DMS53 treated with DMSO at 0.1 percent for 48 hours (cell line): ENCODE measurements around the gene GDPD4.

Experiments
- DNase-seq: peaks from one replicate; lab custom pipeline; 2025; ENCODE audit not compliant: unreplicated experiment; lab: John Stamatoyannopoulos, UW

GDPD4 gene

DNA sequence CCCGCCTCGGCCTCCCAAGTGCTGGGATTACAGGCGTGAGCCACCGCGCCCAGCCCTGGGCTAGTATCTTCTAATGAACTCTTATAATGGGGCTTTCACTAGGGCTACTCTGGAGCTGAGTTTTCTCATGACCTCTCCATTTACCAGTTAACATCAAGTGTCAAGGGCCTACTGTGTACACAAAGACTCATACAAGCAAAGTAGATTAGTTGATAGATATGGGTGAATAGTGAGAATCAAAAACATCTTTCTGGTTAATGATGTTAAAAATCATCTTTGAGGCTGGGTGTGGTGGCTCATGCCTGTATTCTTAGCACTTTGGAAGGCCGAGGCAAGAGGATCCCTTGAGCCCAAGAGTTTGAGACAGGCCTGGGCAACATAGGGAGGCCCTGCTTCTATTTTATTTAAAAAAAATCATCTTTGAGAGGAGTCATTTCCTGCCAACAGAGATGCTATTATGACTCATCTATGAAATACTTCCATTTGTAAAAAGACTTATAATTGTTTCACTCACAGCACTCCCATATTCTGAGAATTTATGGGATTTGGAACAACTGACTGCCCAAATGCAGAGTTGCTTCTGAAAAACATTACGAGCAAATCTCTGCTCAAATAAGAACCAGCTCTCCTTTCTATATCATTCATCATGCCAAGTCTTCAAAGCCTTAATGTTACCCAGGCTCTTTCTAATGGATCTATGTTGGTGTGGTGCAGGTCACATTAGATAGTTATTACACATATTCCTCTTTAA lies 57.0 kb downstream of the GDPD4 start:
- DNase-seq = peak; percentile 90

DNA sequence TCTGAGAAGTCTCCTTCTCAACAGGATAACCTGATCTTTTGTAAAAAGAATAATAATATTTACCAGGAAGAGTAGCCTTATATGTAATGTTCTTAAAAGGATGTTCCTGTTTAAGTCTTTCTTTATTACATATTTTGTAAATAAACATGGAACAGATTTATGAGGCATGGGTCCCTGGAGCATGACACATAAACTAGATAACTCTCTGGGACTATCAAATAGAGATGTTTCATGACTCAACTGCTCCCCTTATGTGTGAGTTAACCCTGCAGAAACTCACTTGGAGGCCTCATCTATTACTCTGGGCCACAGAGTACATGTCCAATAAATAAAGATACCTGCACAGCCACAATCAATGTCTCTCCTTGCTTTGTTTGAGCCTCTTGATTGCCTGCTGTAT lies 64.6 kb downstream of the GDPD4 start:
- DNase-seq = no peak

DNA sequence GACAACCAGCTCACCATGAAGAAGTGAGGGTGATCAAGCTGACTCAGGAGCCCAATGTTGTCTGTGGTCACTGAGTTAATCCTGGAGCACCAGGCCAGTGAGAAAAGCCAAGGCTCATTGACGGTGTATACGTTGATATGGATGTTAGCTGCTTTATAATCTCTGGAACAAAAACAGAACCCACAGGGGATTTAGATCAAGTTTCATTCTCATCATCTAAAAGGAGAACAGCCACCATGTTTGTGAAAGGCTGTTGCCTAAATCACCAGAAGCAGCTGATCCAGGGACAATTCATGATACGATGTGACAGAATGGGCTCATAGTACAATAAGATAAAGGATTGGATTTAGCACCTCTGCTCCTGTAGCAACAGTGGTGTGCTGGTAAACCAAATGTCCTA lies 68.5 kb downstream of the GDPD4 start:
- DNase-seq = no peak

DNA sequence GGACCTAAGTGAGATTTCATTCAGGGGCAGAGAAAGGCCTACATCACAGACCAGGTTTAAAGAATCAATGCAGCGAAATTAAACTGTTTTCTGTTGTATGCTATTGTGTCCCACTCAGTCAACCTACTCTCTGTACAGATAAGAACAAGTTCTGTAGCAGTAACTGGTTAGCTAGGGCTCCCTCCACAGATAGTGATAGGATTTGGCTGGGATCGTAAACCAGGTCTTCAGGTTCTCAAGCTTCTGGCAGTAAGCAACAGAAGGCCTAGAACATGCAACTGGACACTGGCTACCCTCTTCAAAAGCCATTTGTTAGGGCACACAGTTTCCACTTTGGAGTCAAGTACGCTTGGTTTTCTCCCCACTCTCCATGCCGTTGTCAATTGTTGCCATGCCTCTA lies 69.2 kb downstream of the GDPD4 start:
- no peak for DNase-seq

DNA sequence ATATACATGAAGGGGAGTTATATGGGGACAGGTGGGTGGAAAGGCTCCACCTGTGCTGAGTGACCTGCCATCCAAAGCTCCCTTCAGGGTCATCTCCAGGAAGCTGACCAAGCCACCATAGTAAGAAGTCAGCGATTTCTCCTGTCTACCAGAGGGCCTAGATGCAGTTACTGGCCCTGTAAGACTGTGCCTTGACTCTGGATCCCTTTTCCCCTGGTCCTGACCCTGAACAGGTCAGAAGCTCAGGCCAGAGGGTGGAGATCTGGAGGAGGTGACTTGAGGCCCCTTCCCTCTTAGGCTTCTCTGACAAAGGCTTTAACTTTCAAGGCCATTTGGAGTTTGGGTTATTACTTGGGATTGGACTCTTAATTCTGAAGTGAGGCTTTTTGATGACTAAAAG lies 69.7 kb downstream of the GDPD4 start:
- no peak for DNase-seq

DNA sequence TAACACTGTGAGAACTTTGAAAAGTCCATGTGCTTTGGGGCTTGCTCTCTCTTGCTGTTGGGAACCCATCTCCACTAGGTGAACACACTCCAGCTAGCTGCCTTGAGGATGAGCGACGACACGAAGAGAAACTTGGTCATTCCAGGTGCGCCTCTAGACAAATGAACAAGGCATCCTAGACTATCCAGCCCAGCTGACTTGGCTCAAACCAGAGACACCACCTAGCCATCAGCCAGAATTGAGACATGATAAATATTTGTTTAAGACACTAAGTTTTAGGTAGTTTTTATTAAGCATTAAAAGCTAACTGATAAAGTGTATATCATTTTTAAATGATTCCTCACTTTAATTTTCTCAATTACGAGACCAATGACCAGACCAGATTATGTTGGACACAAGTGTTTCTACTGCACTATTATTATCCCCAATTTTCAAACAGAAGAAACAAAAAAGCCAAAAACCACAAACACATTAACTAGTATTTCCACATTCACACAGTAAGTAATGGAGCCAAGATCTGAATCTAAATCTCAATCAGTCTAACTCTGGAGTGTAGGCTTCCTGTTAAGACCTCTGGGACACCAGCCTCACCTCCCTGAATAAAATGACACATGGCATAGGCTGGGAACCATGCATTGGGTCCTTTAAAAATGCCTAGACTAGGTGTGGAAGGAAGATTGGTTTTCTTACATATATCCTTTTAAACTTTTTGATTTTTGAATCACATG lies 70.4 kb downstream of the GDPD4 start:
- DNase-seq = no peak

DNA sequence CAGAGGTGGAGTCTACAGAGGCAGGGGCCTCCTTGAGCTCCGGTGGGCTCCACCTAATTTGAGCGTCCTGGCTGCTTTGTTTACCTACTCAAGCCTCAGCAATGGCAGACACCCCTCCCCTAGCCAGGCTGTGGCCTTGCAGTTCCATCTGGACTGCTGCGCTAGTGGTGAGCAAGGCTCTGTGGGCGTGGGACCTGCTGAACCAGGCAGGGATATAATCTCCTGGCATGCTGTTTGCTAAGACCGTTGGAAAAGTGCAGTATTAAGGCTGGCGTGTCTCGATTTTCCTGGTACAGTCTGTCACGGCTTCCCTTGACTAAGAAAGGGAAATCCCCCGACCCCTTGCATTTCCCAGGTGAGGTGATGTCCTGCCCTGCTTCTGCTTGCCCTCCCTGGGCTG lies 77.7 kb downstream of the GDPD4 start:
- no peak for DNase-seq

DNA sequence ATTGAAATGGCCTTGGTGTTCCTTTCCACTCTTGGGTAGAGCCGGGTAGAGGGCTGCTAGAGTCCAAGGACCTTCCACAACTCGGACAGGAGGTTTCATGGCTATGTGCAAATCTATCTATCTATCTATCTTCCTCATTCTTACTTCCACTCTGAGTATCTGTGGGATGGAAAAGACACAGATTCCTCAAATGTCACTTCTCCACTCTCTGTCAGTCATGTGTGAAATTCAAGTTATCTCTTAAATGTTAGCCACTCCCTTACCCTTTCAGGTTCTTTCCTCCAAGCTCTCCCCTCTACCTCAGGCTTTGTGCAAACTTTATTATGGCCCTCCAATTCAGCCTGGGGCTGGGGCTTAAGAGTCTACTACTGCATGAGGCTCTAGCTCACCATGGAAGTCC lies 84.3 kb downstream of the GDPD4 start:
- no peak for DNase-seq

DNA sequence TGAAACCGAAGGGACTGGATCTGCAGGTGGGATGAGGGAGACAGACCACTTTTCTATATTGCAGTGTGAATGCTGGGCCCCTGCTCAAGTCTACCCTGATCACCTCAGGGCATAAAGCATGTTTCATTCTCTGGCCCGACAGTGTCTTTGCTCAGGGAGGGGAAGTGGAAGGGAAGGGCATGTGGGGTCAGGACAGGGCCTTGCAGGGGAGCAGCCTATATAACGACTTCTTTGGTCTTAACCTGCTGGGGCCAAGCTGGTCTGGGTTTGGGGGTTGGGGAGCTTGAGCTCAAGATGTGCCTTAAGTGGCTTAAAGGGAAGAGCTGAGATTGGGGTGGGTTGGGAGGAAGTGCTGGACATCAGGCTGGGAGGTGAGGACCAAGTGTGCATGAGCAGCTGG lies 86.4 kb downstream of the GDPD4 start:
- no peak for DNase-seq

DNA sequence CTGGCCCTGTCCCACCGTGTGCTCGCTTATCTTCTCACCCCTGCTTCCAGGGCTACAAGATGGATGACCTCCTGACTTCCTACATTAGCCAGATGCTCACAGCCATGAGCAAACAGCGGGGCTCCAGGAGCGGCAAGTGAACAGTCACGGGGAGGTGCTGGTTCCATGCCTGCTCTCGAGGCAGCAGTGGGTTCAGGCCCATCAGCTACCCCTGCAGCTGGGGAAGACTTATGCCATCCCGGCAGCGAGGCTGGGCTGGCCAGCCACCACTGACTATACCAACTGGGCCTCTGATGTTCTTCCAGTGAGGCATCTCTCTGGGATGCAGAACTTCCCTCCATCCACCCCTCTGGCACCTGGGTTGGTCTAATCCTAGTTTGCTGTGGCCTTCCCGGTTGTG lies 86.9 kb downstream of the GDPD4 start:
- no peak for DNase-seq

DNA sequence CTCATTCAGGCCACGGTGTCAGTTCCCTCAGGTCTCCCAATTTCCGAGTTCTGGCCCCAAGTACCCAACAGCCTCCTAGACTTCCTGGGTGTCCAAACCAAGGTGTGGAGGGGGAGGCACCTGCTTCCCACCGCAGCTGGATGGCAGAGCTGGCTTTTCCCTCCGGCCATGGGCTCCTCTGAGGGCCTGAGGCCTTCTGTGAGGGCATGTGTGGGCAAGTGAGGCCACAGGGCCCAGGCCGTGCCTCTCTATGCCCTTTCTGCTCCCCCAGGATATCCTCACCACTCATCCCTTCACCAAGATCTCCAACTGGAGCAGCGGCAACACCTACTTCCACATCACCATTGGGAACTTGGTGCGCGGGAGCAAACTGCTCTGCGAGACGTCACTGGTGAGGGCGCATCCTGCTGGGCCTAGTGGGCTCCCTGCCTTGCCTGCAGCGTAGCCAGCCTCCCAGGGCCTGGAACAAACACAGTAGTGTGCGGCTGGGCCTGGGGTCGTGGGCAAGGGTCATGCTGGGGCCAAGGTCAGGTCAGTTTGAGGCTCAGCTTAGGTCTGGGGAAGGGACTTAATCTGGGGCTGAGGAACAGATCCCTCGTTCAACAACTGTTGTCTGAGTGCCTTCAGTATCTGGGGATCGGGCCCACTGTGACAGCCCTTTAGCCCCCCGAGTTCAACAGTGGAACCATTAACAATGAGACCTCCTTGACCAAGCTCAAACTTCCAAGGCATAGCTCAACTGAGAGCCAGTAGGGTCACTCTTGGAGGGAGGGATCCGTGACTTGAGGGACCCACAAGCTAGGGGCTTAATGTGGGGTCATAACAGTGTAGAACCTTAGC lies 87.7 kb downstream of the GDPD4 start:
- no peak for DNase-seq

DNA sequence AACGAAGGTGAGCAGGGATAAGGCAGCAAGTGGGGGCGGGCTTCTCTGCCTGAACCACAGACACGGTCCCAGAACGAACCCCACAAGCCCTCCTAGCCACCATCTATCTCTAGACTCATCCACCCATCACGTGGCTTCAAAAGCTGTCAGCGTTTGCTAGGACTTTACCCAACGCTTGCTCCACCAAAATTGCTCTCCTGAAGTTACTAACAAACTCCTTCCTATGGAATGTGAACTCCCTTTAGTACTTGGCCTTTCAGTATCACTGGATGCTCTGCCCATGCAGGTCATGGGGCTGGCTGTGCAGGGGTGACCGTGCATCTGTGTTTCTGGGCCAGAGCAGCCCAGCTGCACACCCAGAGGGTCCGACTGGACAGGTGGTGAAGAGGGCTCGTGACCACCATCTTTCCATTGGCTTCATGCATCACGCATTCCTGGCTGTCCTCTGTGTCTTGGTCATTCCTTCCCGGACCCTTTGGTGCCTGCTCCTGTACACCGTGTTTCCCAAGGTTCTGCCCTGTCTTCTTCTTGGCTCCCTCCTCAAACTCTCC lies 88.4 kb downstream of the GDPD4 start:
- no peak for DNase-seq

DNA sequence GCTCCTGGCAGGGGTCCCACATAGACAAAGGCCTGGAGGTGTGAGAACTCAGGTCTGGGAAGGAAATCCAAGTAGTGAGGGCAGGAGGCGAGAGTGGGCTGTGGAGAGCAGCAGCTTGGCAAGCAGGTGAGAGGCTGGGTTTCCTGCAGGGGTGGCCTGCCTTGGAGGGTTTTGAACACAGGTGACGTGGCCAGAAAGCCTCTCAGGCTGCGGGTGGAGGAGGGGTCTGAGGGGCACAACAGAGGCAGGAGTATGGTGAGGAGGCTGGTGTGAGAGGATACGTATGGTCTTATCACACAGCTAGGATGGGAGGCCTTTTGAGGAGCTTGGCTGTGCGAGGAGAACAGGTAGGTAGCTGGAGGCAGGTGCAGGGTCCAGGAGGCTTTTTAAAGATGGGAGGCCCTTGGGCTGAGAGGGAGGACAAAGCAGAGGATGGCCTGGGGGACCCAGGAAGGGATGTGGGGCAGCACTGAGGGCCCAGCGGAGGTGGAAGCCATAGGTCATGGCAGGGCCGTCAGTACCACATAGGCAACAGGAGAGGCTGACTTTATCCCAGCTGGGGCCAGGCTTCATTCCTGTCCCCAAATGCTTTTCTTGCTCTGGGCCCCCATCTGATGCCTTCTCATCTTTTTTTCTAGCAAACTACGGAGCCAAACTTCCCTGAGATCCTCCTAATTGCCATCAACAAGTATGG lies 89.0 kb downstream of the GDPD4 start:
- DNase-seq = no peak

DNA sequence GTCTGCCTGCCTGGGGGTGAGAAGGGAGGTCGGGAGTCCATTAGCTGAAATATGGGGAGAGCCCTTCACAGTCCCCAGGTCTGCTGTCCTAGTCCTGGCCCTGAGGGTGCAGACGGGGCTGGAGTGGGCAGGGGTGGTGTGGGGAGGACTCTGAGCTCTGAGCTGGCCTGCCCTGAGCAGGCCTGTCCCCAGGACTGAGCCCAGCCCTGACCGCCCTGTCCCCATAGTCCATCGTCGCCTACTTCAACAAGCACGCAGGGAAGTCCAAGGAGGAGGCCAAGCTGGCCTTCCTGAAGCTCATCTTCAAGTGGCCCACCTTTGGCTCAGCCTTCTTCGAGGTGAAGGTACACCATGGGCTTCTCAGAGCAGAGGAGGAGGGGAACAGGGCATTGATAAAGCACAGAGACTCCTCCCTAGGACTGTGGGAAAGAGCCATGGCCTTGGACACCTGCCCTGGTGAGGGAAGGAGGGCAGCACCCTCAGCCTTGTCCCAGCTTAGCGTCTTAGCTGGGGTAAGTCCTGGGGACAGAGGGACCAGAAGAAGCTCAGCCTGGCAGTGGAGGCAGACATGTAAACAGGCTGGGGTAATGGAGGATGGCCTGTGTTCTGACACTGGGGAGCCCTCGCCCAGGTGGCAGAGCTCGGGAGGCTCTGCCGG lies 89.8 kb downstream of the GDPD4 start:
- no peak for DNase-seq

DNA sequence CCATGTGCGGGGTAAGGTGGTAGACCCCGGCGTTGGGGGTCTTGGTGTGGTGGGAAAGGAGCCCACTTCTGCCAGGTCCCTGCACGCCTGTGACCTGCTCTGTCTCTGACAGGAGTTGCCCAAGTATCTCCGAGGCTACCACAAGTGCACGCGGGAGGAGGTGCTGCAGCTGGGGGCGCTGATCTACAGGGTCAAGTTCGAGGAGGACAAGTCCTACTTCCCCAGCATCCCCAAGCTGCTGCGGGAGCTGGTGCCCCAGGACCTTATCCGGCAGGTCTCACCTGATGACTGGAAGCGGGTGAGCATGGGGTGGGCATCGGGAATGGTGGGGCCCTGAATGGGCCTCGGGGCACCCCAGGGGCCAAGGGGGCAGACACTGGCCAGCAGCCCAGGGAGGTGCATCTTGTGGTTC lies 90.4 kb downstream of the GDPD4 start:
- DNase-seq = no peak

DNA sequence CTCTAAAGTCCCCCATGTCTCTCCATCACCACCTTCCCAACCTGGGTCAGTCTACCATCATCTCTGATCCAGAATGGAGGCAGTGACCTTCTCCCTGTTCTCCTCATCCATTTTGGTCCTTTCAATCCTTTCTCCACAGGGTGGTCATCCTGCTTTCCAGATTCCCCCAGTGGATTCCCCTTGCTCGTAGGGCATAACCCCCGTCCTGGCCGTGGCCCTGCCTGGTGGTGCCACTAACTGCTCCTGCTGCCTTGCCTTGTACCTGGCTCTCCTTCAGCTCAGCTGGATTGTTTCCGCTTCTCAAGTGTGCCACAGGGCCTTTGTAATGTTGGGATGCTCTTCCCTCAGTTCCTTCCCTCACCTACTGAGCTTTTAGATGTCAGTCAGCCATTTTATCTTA lies 91.8 kb downstream of the GDPD4 start:
- no peak for DNase-seq

DNA sequence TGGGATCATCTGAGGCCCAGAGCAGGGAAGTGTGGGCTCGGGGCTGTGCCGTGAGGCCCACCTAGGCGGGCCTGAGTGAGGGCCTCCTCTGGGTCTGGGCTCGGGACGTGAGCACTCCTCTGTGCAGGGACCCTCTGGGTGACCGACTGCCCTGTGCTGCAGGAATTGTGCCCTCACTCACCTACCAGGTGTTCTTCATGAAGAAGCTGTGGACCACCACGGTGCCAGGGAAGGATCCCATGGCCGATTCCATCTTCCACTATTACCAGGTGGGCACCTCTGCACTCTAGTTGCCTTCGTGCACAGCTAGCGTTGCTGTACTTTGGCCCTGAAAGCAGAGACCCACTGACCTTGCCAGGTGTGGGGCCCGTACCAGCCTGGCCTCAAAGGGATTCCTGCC lies 93.0 kb downstream of the GDPD4 start:
- no peak for DNase-seq

DNA sequence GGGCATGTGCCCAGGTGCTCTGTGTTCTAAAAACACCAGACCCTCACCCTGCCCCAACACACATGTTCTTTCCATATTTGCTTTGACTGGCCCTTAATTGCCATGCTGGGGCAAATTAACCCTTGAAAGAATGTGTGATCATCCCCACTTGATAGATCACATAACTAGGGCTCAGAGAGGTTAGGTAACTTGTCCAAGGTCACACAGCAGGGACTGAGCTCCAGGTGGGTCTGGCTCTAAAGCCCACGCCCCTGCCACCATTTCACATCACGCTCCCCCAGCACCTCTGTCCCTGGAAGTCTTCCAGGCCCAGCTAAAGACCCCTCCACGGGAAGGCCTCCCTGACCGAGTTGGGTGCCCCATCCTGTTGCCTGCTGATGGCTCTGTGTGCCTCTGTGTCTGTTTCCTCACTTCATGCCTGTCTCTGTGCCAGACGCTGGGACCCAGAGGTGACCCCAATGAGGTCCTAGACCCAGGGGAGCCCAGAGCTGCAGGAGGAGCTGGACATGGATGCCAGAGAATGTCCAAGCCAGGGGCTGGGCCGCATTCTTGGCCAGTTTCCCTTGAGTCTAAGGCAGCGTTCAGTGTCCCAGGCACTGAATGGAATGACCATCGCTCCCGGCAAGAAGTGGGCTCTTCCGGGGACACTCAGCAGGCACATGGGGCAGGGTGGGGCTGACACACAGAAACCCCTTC lies 93.7 kb downstream of the GDPD4 start:
- no peak for DNase-seq

DNA sequence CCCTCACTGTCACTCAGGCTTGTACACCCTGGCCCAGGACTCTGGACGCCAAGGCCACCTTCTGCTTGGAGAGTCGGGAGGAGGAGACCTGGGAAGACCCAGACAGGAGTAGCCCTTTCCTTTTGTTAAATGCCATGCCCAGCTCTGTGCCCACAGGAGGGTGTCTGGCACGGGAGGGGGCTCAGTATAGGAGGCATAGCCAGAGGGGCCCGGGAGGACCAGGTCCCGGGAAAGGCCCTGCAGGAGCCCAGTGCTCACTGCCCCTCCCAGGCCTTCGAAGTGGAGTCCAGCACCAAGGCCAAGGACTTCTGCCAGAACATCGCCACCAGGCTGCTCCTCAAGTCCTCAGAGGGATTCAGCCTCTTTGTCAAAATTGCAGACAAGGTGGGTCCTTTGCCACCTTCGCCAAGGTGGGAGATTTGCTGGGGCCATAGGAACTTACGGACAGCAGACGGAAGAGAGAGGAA lies 94.4 kb downstream of the GDPD4 start:
- DNase-seq = no peak
